Stimulated activated CD4-positive, alpha-beta T cell treated with anti-CD3 and anti-CD28 coated beads, Interleukin-1b, Interleukin-23, amount 100 ng/mL, for 48 hours (primary cell): ENCODE data around the gene FAM186B.
"Not testable (repeated sequence)": the region's sequence is repeated elsewhere in the genome, so short reads cannot be mapped to it uniquely, and the experiment has no call there.

Experiments
- DNase-seq: peaks from one replicate; pipeline ENCODE4 v3.0.0-alpha.2; 2020

The FAM186B gene

DNA sequence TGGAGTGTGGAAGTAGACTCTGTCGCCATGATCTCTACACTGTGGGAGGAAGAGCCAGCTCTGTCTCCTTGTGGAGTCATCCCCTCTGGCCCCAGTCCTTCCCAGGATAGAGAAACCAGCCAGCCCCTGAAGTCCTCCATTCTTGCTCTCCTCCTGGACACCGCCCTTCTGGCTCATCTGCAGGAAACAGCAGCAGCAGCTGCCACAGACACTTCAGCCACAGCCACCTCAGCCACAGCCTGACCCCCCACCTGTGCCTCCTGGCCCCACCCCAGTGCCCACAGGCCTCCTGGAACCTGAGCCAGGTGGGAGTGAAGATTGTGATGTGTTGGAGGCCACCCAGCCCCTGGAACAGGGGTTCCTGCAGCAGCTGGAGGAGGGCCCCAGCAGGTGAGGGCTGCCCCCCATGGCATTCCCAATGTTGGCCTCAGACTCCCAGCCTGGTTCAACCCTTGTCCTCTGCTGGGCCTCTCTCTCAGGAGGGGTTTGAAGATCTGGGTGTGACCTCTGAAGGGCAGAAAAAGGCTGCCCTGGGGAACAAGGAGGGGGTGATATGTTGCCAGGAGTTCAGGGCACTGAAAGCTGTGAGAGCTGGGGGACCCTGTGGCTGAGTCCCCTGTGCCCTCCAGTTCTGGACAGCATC, 28.4 kb upstream of the FAM186B start:
- DNase-seq, result no peak

DNA sequence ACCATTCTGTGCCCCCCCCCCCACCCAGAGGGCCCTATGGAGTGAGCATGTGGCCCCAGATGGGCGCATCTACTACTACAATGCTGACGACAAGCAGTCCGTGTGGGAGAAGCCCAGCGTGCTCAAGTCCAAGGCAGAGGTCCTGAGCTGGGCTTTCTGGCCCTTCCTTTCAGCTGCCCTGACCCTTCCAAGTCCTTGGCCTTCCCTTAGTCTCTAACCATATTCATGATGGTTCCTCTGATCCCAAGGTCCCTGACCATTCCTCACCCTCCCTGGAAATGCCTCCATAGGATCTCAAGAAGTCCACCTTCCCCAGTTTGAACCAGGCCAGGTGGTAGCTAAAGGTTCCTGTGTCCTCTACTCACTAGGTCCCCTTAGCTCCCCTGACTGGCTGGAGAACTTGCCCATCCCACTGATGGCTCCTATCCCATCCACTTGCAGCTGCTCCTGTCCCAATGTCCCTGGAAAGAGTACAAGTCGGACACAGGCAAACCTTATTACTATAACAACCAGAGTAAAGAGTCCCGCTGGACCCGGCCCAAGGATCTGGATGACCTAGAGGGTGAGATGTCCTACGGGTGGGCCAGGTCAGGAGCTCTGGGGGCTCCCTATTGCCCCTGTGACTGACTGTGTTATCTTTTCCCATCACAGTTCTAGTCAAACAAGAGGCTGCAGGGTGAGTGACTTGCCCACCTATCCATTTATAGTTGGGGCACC, 27.7 kb upstream of the FAM186B start:
- no peak for DNase-seq

DNA sequence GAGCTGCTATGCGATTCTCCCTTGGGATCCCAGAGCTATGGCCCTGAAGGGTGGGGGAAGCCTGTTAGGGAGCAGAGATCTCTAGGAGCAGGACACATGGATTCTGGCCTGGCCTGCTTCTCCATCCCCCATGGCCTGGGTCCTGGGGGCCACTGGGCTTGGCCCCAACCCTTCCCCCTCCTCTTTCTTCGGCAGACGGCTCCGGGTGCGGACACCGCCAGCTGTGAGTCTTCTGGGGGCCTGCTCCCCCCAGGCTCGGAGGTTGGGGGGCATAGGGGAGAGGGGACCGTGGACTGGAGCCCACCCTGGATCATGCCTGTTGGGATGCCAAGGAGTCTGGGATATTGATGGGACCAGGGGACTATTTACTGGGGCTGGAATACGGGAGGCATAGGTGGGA, 27.0 kb upstream of the FAM186B start:
- DNase-seq, result no peak

DNA sequence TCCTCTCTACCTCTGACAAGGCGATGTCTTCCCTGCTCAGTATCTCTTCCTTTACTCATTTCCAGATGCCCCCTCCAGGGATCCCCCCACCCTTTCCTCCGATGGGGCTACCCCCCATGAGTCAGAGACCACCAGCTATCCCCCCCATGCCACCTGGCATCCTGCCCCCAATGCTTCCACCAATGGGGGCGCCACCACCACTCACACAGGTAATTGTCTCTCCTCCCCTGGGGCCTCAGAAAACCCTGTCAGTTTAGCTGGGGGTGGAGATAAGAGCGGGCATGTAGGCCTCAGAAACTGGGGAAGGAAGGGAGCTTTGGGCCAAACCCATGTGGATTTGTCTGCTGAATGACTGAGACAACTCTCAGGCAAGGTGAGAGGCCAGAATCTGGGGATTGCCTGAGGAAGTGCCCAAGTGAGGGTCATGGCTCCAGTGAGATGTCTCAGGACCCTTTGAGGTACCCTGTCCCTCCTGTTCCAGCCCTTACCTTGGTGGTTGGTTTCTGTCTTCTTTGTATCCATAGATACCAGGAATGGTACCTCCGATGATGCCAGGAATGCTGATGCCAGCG, 26.0 kb upstream of the FAM186B start:
- DNase-seq, result no peak

DNA sequence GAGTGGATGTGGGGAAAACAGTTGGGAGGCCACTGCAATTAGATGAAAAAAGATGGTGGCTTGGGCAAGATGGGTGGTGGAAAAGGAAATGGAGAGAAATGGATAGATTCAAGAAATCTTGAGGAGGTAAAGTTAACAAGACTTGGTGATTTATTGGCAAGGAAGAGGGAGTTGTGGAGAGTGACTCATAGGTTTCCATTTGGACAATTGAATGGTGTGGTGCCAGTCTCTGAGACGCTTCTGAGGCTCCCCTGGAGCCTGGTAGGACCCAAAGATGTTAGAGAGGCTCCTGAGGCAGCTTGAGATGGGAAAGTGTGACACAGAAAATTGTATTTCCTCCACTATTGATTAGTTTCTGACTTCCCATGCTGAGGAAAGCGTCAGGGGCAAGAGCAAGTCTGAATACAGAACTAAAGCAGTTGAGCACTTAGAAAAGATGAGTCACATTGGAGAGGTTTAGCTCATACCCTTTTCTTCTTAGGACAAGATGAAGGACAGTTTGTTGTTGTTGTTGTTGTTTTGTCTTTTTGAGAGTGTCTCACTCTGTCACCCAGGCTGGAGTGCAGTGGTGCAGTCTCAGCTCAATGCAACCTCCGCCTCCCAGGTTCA, 22.4 kb upstream of the FAM186B start:
- no peak for DNase-seq

DNA sequence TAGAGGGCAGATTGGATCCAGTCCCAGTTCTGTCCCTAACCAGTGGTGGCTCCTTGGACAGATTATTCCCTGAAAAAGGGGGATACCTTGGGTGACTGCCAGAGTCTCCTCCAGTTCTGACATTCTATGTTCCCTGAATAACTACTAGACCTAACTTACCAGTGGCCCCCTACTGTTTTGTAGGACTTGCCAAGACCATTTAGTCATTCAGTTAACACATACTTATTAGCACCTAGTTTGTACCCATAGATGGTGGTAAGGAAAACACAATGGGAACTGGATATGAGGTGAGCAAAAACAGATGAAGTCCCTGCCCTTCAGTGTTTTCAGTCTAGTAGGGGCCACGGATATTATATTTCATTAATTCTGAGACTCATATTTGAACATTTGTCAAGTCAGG, 21.4 kb upstream of the FAM186B start:
- no peak for DNase-seq

DNA sequence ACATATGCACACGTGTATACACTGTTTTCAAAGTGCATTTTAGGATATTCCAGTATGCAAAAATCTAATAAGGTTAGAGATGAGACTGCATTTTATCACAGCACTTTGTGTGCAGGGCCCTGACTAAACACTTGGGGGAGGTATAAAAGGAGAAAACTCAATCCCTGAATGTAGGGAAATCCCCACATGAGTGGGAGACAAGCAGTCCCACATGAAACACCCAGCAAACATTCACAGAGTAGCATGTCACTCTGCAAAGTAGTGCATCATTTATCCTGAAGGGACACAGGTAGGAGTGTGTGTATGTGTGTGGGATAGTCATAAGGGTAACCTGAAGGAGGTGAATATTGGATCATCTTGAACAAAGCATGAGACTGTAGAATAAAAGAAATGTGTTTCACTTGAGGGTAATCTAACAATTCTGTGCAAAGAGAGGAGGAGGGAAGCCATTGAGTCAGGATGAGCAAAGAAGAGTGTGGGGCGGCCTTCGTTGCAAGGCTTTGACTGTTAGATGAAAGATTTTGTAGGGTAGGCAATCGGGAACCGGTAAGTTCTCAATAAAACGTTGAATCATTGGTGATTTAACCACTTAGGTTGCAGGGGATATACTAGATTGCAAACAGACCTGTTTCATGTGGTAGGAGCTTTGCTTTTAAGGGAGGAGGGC, 20.9 kb upstream of the FAM186B start:
- peak; percentile 44 for DNase-seq

DNA sequence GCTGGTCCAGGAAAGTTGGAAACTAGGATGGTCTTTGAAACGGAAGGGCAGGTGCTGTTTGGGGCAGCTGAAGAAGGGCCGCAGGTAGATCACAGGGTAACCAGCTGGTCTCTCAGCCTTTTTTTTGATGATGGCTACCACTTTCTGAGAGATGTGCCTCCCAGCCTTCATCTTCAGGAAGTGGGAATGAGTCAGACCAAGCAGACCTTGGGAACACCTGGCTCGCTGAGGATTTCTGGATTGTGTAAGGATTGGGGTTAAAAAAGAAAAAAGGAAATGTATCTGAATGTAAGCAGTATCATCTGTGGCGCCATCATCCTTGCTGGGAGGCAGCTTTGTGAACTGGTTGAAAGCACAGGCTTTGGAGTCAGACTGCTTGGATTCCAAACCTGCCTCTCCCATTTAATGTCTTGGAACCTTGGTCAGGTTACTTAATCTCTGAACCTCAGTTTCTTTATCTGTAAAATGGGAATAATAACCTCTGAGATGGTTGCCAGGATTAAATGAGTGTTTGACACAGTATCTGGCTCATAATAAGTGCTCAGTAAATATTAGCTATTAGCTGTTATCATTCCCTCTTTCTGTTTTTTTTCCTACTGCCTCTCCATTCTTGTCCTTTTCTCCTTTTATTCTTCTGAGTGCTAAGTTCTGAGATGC, 19.6 kb upstream of the FAM186B start:
- no peak for DNase-seq

DNA sequence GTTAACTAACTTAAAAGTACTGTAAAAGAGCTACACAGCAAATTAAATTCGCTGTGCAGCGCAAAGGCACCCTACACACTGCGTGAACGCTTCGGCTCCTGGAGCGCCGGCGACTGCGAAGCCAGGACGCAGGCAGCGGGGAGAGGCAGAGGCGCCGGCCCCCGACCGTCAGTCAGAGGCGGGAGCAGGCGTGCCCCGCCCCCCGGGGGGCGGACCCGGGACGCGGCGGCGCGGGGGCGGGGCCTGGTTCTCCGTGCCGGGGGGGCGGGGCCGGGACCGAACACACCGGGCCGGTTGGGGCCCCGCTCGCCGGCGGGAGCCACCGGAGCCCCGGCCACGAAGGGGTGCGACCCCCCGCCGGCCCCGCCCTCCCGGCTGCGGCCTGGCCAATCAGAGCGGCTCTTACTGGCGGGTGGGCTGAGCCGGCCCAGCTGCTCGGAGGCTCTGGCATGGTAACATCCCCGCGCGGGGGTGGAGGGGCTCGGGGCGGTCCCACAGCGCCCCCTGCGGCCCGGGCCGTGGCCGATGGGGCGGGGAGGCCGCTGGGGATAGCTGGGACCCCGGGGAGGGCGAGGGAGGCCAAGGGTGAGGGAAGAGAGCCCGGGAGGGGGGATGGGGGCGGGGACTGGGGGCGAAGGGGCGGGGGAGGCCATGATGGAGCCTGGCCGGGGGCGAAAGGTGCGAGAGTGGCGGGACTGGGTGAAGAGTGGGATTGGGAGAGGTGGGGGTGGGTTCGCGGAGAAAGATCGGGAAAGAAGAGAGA, 17.9 kb upstream of the FAM186B start, which contains the start of gene PRPF40B:
Gene PRPF40B, plus strand, starts transcription at position 420 of the 763 bp plus-strand sequence. Its CDS starts 30 bp downstream, at position 450.
- peak; percentile 87 for DNase-seq

DNA sequence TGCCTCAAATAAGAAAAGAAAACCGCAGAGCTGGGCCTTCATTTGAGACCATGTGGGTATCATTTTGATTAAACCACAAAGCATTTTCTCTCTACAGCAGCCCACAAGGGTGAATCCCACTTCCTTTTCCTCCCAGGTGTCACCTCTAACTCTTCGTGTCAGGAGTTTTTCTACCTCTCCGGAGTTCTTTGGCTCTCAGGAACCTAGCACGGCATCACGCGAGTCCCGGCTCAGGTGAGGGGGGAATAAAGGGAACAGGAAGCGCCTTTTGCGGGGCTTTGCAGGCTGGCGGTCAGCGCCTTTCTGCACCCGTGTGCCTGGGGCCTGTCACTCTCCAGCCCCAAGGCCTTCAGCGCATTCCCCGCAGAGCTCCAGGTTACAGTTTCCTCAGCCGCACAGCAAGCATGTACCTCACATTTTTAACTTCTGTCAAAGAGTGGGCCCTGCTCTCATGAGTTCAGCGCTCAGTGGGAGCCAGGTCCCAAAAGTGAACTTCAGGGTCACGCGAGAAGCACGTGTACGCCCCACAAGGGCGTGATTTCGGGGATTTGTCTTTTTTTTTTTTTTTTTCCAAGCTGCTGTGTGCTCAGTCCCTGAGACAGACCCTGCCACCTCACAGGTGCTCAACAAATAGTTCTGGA, 17.2 kb upstream of the FAM186B start:
- DNase-seq, result peak; percentile 60

DNA sequence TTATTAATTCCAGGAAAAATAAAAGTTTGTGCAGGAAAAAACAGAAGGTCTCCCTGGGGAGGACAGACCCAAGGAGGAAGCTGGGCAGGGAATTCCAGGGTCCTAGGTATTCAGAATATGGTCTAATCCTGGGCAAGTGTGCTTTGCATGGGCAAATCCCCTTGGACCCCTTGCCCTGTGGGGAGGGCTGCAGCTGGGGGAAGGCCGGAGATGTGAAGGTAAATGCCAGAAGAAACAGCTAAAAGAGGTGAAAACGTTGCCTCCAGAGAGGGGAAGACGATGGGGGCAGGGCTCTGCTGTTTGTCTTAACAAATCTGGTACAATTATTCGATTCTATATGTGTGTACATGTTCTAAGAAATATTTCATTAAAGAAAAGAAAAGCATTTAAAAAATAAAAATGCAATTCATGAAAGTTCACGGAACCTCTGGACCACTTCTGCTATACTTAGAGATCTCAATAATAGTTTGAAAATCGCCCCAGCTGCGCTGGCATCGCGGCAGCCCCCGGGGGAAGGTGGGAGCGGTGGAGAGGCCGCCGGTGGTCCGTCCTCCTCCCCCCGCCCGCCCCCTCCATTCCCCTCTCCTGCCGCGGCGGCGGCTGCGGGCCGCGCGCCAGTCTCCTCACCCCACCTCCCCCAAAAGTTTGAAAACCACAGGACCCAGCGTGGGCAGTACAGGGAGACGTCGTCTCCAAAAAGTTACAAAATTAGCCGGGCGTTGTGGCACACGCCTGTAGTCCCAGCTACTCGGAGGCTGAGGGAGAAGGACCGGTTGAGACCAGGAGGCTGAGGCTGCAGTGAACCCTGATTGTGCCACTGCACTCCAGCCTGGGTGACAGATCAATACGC, 16.4 kb upstream of the FAM186B start:
- DNase-seq, result no peak

DNA sequence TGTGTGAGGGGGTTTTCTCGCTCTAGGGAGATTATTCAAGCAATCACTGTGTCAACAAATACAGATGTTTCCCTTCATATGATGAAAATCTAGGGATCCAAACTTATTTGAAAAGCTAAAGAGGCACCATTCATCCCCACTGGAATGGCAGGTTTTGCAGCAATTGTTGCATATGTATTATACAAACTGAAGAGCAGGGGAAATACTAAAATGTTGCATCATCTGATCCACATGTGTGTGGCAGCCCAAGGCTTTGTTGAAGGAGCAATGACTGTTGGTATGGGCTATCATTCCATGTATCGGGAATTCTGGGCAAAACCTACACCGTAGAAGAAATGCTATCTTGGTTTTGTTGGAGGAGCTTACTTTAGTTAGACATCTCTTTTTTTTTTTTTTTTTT, 13.8 kb upstream of the FAM186B start:
- DNase-seq, result no peak

DNA sequence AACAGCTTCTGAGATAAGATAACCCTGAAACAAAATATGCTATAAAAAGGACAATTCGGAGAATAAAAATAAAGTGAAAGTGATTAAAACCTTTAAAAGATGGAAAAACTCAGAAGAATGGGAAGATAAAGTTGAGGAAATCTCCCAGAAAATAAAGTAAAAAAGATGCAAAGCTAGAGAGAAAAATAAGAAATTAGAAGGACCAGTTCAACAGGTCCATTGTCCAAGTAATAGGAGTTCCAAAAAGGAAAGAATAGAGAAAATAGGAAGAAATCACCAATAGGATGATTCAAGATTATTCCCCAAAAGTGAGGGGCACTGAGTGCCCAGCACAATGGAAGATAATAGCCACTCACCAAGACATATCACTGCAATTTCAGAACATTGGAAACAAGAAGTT, 13.1 kb upstream of the FAM186B start:
- no peak for DNase-seq

DNA sequence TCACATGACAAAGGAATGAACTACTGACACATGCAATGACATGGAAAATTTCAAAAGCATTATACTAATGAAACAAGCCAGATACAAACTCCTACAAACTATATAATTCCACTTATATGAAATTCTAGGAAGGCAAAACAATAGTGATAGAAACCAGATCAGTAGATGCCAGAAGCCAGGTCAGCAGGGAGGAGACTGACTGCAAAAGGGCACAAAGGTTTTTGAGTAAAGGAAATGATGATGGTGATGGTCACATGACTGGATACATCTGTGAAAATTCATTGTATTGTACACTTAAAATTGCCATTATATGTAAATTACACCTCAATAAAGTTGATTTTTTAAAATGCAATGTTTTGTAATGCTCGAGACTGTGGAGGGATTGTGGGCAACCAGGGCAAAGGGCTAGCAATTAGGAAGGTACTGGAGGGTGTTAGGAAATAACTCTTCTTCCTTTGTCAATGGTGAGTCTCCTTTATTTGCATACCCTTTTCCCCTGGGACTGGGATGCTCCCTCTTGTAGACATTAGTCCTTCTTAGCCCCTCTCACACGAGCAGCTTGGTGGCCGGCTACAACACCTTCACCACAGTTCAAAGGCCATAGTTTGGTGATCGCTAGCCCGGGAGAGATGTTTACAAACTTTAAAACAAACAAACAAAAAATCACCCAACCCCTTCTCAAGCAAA, 11.2 kb upstream of the FAM186B start:
- no peak for DNase-seq

DNA sequence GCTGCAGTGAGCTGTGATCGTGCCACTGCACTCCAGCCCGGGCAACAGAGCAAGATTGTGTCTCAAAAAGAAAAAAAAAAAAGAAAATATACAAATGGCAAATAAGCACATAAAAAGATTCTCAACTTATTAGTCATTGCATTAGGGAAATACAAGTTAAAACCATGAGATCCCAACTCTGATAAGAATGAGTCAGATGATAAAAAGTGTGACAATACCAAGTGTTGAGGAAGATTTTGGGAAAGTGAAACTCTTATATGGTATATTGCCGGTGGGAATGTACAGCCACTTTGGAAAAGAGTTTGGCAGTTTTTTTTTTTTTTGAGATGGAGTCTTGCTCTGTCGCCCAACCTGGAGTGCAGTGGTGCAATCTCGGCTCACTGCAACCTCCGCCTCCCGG, 10.3 kb upstream of the FAM186B start:
- DNase-seq, result no peak

DNA sequence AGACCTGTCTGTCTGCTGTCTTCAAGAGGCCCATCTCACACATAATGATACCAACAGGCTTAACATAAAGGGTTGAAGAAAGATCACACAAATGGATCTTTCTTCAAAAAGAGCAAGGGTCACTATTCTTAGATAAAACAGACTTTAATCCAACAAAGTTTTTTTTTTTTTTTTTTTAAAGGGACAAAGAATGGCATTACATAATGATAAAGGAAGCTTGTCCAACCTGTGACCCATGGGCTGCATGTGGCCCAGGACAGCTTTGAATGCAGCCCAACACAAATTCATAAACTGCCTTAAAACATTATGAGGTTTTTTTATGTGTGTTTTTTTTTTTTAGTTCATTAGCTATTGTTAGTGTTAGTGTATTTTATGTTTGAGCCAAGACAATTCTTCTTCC, 6.8 kb upstream of the FAM186B start:
- DNase-seq, result no peak

DNA sequence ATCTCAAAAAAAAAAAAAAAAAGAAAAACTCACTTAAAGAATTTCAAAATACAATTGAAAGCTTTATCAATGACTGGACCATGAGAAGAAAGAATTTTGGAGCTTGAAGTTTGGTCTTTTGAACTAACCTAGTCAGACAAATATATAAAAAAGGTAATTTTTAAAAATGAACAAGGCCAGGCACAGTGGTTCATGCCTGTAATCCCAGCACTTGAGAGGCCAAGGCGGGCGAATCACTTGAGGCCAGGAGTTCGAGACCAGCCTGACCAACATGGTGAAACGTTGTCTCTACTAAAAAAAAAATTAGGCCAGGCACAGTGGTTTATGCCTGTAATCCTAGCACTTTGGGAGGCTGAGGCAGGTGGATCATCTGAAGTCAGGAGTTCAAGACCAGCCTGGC, 5.3 kb upstream of the FAM186B start:
- not testable (repeated sequence) for DNase-seq

DNA sequence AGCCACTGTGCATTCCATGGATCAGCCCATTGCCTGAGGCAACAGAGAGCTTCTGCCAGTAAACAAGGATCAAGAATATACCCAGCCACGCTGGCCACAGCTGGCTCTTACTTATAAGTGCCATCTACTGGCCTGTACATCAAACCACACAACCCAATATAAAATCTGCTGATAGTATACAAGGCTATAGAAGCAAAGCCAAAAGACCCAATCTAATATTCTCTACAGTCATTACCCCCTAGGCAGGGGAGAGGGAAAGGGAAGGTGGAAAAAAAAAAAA, 4.4 kb upstream of the FAM186B start:
- DNase-seq, result no peak

DNA sequence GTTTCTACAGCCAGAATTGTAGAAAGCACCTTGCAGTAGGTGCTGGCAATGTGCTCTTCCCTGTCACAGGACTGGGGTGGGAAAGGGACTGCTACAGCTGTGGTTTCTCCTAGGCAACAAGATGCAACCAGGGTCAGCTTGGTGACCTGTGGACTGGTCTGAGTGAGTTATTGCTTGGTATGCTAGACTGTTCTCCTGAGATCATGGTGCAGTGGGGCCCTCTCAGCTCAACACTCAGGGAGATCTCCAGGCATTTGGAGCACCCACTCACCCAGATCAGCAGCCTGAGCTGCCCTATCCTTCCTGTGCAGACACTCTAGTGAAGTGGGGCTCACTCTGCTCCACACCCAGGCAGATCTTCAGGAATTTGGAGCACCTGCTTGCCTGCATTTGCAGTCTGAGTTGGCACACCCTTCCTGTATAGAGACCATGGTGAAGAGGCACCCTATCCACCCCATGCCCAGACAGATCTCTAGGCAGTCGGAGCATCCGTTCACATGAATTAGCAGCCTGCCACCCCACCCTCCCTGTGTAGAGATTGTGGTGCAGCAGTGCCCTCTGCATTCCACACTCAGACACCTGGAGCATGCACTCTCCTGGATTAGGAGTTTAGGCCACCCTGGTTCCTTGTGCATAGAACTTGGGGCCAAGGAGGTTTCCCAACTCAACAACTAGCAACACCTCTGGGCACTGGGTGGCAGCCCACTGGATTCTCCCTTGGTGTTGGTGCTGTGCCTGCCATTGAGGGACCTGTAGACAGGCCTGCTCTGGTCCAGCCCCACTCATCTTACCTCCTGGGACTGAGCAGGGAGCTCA, 3.8 kb upstream of the FAM186B start:
- DNase-seq, result no peak
